ENCODE results near the gene TBC1D1.

GRCh38 chr4:38133711-38134480 lies 243.0 kb downstream of the TBC1D1 start:
- no peak for TF ChIP-seq CTCF (IDR thresholded peaks at IDR 0.05)
- TF ChIP-seq POLR2A (IDR thresholded peaks at IDR 0.05), result no peak

All from body of pancreas (tissue), 4 donors.